Ishikawa (cell line): ENCODE data around the gene SRPX2.

Source experiments
- EP300 ChIP-seq: IDR thresholded peaks from 2 replicates; pipeline ENCODE4 v1.6.1; 2012; ENCODE audit warnings: borderline replicate concordance
- TAF1 ChIP-seq: IDR thresholded peaks from 2 replicates; pipeline ENCODE4 v1.6.1; 2012; ENCODE audit warnings: low read depth, mild to moderate bottlenecking

DNA sequence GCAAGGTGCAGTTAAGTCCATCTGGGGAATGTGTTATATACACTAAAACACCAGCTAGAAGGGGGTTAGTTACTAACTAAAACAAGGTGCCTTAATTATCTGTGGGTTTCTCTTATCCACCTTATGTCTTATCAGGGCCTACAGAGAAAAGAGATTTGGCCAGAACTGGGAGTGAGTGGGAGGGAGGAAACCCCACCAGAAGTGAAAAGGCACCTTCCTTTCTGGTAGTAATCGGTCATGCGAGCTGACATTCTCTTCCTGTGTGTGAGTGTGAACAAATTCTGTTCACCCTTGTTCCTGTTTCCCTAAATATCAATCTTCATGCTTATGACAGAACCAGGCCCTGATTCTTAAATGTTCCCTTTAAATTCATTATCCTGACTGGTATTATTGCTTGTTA is 43.5 kb downstream of the SRPX2 start:
- no peak for TF ChIP-seq TAF1
- TF ChIP-seq EP300, result no peak
